NB4 (cell line): ENCODE measurements around the gene ZMYND8.

ENCODE experiments used
- MYC ChIP-seq: IDR thresholded peaks from 2 replicates; pipeline ENCODE4 v1.6.1; 2011; ENCODE audit warnings: low read depth, low read length
- POLR2A ChIP-seq: IDR thresholded peaks from 2 replicates; pipeline ENCODE4 v1.6.1; 2011; ENCODE audit warnings: mild to moderate bottlenecking; ENCODE audit not compliant: insufficient read length; ENCODE audit errors: extremely low read depth
- TF ChIP-seq, protein P1 (sequence below): IDR thresholded peaks from one replicate; pipeline ENCODE4 v1.5.1; 2012; ENCODE audit warnings: low read depth, low read length

DNA sequence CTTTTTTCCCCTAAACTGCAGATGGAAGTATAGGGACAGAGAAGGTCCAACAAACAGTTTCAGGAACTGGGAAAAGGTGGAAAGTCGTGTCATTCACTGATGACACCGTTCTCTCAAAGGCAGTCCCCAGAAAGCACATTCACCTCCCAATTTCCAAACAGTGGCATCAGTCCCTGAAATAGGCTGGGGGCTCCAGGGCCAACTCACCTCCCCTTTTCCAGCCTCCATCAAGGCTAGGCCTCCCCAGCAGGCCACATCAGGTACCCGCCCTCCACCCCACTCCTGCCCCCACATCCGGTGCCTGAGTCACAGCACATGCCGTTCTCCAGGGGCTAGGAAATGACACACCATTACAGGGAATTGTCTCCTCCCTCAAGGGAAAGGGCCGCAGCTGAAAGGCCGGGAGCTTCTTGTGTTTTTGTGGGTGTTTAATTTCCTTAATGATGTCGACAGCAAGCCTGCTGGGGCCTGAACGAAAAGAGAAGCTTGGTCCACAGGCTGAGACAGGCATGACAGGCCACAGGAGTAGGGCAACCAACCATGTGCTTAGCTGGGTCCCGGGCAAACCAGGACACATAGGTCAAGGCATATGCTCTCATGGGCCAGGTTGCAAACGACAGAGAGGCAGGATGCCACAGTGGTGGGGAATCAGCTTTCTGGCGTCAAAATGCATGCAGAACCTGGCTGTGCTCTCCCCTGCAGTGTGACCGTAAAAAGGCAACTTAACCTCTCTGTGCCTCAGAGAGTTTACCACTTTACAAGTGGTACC lies 39.2 kb downstream of the ZMYND8 start:
- TF ChIP-seq, protein P1, sequence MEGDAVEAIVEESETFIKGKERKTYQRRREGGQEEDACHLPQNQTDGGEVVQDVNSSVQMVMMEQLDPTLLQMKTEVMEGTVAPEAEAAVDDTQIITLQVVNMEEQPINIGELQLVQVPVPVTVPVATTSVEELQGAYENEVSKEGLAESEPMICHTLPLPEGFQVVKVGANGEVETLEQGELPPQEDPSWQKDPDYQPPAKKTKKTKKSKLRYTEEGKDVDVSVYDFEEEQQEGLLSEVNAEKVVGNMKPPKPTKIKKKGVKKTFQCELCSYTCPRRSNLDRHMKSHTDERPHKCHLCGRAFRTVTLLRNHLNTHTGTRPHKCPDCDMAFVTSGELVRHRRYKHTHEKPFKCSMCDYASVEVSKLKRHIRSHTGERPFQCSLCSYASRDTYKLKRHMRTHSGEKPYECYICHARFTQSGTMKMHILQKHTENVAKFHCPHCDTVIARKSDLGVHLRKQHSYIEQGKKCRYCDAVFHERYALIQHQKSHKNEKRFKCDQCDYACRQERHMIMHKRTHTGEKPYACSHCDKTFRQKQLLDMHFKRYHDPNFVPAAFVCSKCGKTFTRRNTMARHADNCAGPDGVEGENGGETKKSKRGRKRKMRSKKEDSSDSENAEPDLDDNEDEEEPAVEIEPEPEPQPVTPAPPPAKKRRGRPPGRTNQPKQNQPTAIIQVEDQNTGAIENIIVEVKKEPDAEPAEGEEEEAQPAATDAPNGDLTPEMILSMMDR: no peak
- TF ChIP-seq POLR2A (peak; percentile 16), MYC (no peak; the same call in 1 of the 2 replicates)
